ENCODE data around the gene ANKRD34A.

The ANKRD34A gene

GRCh38 chr1:145988773-145989172 lies 24.4 kb upstream of the ANKRD34A start:
- peaks cover 7 to 30% of the 10 kb centered on the region in 2 donors for H3K4me1 ChIP-seq (ENCODE audit: control insufficient read depth in 2 of 2, insufficient read depth in 1 of 2, low read depth in 1 of 2, low read length in 2 of 2)
- no peak overlapping the region for H3K23ac ChIP-seq (ENCODE audit: low read depth, low read length, poor library complexity)
- no peak overlapping the region for H3K4me2 ChIP-seq (ENCODE audit: insufficient read depth, low read length, poor library complexity, severe bottlenecking)
- peaks cover 0 to 4% of the 10 kb centered on the region in 2 donors for H3K9me3 ChIP-seq (replicated peaks in 1 of 2; ENCODE audit: control insufficient read depth in 2 of 2, insufficient read depth in 1 of 2, low read depth in 1 of 2, low read length in 2 of 2)
- no peak overlapping the region for H2BK120ac ChIP-seq (ENCODE audit: low read depth, low read length)
- no peak overlapping the region for H3K14ac ChIP-seq (ENCODE audit: low read length)
- no peaks in the 10 kb centered on the region for H3K79me1 ChIP-seq (ENCODE audit: low read depth, low read length)
- H3K18ac ChIP-seq (ENCODE audit: low read length): no peak overlapping the region
- H2BK12ac ChIP-seq (ENCODE audit: low read length): no peak overlapping the region
- H4K91ac ChIP-seq (ENCODE audit: low read depth, low read length, poor library complexity): no peak overlapping the region
- no peak overlapping the region for H3K27ac ChIP-seq (replicated peaks; ENCODE audit: low read length)
- no peak overlapping the region for H3K9ac ChIP-seq (ENCODE audit: low read depth, low read length, poor library complexity)
- H2AFZ ChIP-seq (ENCODE audit: low read length): no peak overlapping the region
- H3K4me3 ChIP-seq (ENCODE audit: low read length in 2 of 2): no peak overlapping the region
- no peak for DNase-seq (ENCODE audit: low spot score)
- H4K8ac ChIP-seq (ENCODE audit: low read depth, low read length): no peak overlapping the region
- no peak overlapping the region for H2BK15ac ChIP-seq (ENCODE audit: low read length)
- H2AK5ac ChIP-seq (ENCODE audit: low read depth, low read length): no peak overlapping the region
- H3K27me3 ChIP-seq (ENCODE audit: control insufficient read depth in 3 of 3, insufficient read depth in 3 of 3, low read depth in 1 of 3, low read length in 3 of 3): no peaks in the 10 kb centered on the region
- WGBS, 2 donors (ENCODE audit: extremely low coverage in 2 of 2, insufficient read length in 2 of 2, insufficient replicate concordance in 1 of 2): no CpG with 5 or more reads among the region's 5 CpGs
- H3K36me3 ChIP-seq (replicated peaks in 1 of 2; ENCODE audit: control insufficient read depth in 2 of 2, insufficient read depth in 2 of 2, low read length in 2 of 2): peaks cover 8 to 22% of the 10 kb centered on the region in 2 donors
- H3K4ac ChIP-seq (ENCODE audit: low read length): no peak overlapping the region
- H2BK5ac ChIP-seq (ENCODE audit: low read length): no peak overlapping the region

GRCh38 chr1:145987926-145988325 lies 23.6 kb upstream of the ANKRD34A start:
- Histone ChIP-seq H4K91ac (ENCODE audit: low read depth, low read length, poor library complexity) (no peak overlapping the region), H3K9ac (ENCODE audit: low read depth, low read length, poor library complexity) (no peak overlapping the region), H3K23ac (ENCODE audit: low read depth, low read length, poor library complexity) (no peak overlapping the region), H3K4me3 (ENCODE audit: low read length in 2 of 2) (no peak overlapping the region), H2BK15ac (ENCODE audit: low read length) (no peak overlapping the region), H2AK5ac (ENCODE audit: low read depth, low read length) (no peak overlapping the region), H2BK12ac (ENCODE audit: low read length) (no peak overlapping the region), H3K79me1 (ENCODE audit: low read depth, low read length) (no peaks in the 10 kb centered on the region), H3K4ac (ENCODE audit: low read length) (no peak overlapping the region), H3K4me2 (ENCODE audit: insufficient read depth, low read length, poor library complexity, severe bottlenecking) (no peak overlapping the region), H2BK5ac (ENCODE audit: low read length) (no peak overlapping the region), H3K4me1 (ENCODE audit: control insufficient read depth in 2 of 2, insufficient read depth in 1 of 2, low read depth in 1 of 2, low read length in 2 of 2) (peaks cover 7 to 22% of the 10 kb centered on the region in 2 donors), H3K14ac (ENCODE audit: low read length) (no peak overlapping the region), H3K18ac (ENCODE audit: low read length) (no peak overlapping the region), H2BK120ac (ENCODE audit: low read depth, low read length) (no peak overlapping the region), H3K36me3 (replicated peaks in 1 of 2; ENCODE audit: control insufficient read depth in 2 of 2, insufficient read depth in 2 of 2, low read length in 2 of 2) (peaks cover 3 to 14% of the 10 kb centered on the region in 2 donors), H2AFZ (ENCODE audit: low read length) (no peak overlapping the region), H3K27me3 (ENCODE audit: control insufficient read depth in 3 of 3, insufficient read depth in 3 of 3, low read depth in 1 of 3, low read length in 3 of 3) (no peaks in the 10 kb centered on the region), H3K27ac (replicated peaks; ENCODE audit: low read length) (no peak overlapping the region), H3K9me3 (replicated peaks in 1 of 2; ENCODE audit: control insufficient read depth in 2 of 2, insufficient read depth in 1 of 2, low read depth in 1 of 2, low read length in 2 of 2) (peaks cover 0 to under 1% of the 10 kb centered on the region in 2 donors), H4K8ac (ENCODE audit: low read depth, low read length) (no peak overlapping the region)
- no peak for DNase-seq (ENCODE audit: low spot score)
- no CpG with 5 or more reads among the region's 1 CpG for WGBS, 2 donors (ENCODE audit: extremely low coverage in 2 of 2, insufficient read length in 2 of 2, insufficient replicate concordance in 1 of 2)

- Histone ChIP-seq H3K23ac (ENCODE audit: low read depth, low read length, poor library complexity) (no peak overlapping the region), H2AFZ (ENCODE audit: low read length) (no peak overlapping the region), H3K27me3 (ENCODE audit: control insufficient read depth in 3 of 3, insufficient read depth in 3 of 3, low read depth in 1 of 3, low read length in 3 of 3) (no peaks in the 10 kb centered on the region), H4K8ac (ENCODE audit: low read depth, low read length) (no peak overlapping the region), H3K36me3 (replicated peaks in 1 of 2; ENCODE audit: control insufficient read depth in 2 of 2, insufficient read depth in 2 of 2, low read length in 2 of 2) (peaks cover 0 to under 1% of the 10 kb centered on the region in 2 donors), H3K9me3 (replicated peaks in 1 of 2; ENCODE audit: control insufficient read depth in 2 of 2, insufficient read depth in 1 of 2, low read depth in 1 of 2, low read length in 2 of 2) (no peaks in the 10 kb centered on the region), H2BK12ac (ENCODE audit: low read length) (no peak overlapping the region), H3K4me2 (ENCODE audit: insufficient read depth, low read length, poor library complexity, severe bottlenecking) (no peak overlapping the region), H2BK15ac (ENCODE audit: low read length) (no peak overlapping the region), H2BK5ac (ENCODE audit: low read length) (no peak overlapping the region), H3K4ac (ENCODE audit: low read length) (no peak overlapping the region), H4K91ac (ENCODE audit: low read depth, low read length, poor library complexity) (no peak overlapping the region), H3K4me3 (ENCODE audit: low read length in 2 of 2) (no peak overlapping the region), H3K9ac (ENCODE audit: low read depth, low read length, poor library complexity) (no peak overlapping the region), H3K27ac (replicated peaks; ENCODE audit: low read length) (no peak overlapping the region), H2BK120ac (ENCODE audit: low read depth, low read length) (no peak overlapping the region), H3K4me1 (ENCODE audit: control insufficient read depth in 2 of 2, insufficient read depth in 1 of 2, low read depth in 1 of 2, low read length in 2 of 2) (peaks cover 7 to 16% of the 10 kb centered on the region in 2 donors), H3K14ac (ENCODE audit: low read length) (no peak overlapping the region), H3K18ac (ENCODE audit: low read length) (no peak overlapping the region), H2AK5ac (ENCODE audit: low read depth, low read length) (no peak overlapping the region), H3K79me1 (ENCODE audit: low read depth, low read length) (no peaks in the 10 kb centered on the region)
- WGBS, 2 donors (ENCODE audit: extremely low coverage in 2 of 2, insufficient read length in 2 of 2, insufficient replicate concordance in 1 of 2): no CpG with 5 or more reads among the region's 6 CpGs
- DNase-seq (ENCODE audit: low spot score): no peak
Observed at GRCh38 chr1:145986551-145986950, 22.2 kb upstream of the ANKRD34A start.

GRCh38 chr1:145985502-145986439 lies 21.4 kb upstream of the ANKRD34A start:
- H3K79me1 ChIP-seq (ENCODE audit: low read depth, low read length): no peaks in the 10 kb centered on the region
- H2BK5ac ChIP-seq (ENCODE audit: low read length): no peak overlapping the region
- no peak overlapping the region for H3K9ac ChIP-seq (ENCODE audit: low read depth, low read length, poor library complexity)
- no peaks in the 10 kb centered on the region for H3K27me3 ChIP-seq (ENCODE audit: control insufficient read depth in 3 of 3, insufficient read depth in 3 of 3, low read depth in 1 of 3, low read length in 3 of 3)
- H2AK5ac ChIP-seq (ENCODE audit: low read depth, low read length): no peak overlapping the region
- H3K36me3 ChIP-seq (replicated peaks in 1 of 2; ENCODE audit: control insufficient read depth in 2 of 2, insufficient read depth in 2 of 2, low read length in 2 of 2): no peaks in the 10 kb centered on the region
- H2AFZ ChIP-seq (ENCODE audit: low read length): peak overlapping the region; percentile 64
- H3K4ac ChIP-seq (ENCODE audit: low read length): no peak overlapping the region
- no peaks in the 10 kb centered on the region for H3K9me3 ChIP-seq (replicated peaks in 1 of 2; ENCODE audit: control insufficient read depth in 2 of 2, insufficient read depth in 1 of 2, low read depth in 1 of 2, low read length in 2 of 2)
- no peak overlapping the region for H3K14ac ChIP-seq (ENCODE audit: low read length)
- no peak overlapping the region for H3K27ac ChIP-seq (replicated peaks; ENCODE audit: low read length)
- no peak for DNase-seq (ENCODE audit: low spot score)
- no peak overlapping the region for H2BK15ac ChIP-seq (ENCODE audit: low read length)
- H4K91ac ChIP-seq (ENCODE audit: low read depth, low read length, poor library complexity): no peak overlapping the region
- no CpG with 5 or more reads among the region's 15 CpGs for WGBS, 2 donors (ENCODE audit: extremely low coverage in 2 of 2, insufficient read length in 2 of 2, insufficient replicate concordance in 1 of 2)
- peaks cover 7 to 16% of the 10 kb centered on the region in 2 donors for H3K4me1 ChIP-seq (ENCODE audit: control insufficient read depth in 2 of 2, insufficient read depth in 1 of 2, low read depth in 1 of 2, low read length in 2 of 2)
- no peak overlapping the region for H3K18ac ChIP-seq (ENCODE audit: low read length)
- no peak overlapping the region for H4K8ac ChIP-seq (ENCODE audit: low read depth, low read length)
- H3K4me3 ChIP-seq (ENCODE audit: low read length in 2 of 2): no peak overlapping the region
- no peak overlapping the region for H2BK12ac ChIP-seq (ENCODE audit: low read length)
- no peak overlapping the region for H2BK120ac ChIP-seq (ENCODE audit: low read depth, low read length)
- H3K23ac ChIP-seq (ENCODE audit: low read depth, low read length, poor library complexity): no peak overlapping the region
- H3K4me2 ChIP-seq (ENCODE audit: insufficient read depth, low read length, poor library complexity, severe bottlenecking): no peak overlapping the region

Data from neuronal stem cell (in vitro differentiated cells).